ENCODE results near the gene PIK3R1.

PIK3R1 gene

DNA sequence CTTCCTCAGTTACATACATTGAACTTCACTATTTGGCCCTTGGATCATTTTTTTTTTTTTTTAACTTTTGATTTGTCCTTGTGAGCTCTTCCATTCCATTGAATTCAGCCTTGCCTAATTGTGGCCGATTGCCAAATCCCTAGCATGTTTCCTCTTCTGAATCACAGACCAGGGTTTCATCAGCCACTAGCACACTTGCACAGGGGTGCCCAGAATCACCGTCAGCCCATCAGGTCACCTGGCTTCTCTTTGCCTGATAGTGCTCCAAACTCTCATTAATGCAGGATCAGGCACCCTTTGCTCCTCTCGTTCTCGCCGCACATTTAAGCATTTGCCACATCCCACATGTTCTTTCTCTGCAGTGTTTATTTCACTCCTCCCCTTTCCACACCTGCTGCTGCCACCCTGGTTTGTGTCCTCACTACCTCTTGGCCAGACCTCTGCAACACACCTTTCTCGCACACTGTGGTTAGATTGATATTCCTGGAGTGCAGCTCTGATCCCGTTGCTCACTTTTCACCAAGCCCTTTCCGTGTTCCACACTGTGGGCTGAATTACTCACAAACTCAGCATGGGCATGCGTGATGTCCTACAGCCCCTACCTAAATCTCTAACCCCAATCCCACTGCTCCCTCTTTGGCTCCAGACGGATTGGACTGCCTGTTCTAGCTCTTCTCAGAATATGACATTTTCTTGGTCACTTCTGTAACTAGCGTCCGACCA lies 9.8 kb downstream of the PIK3R1 start:
- TF ChIP-seq, protein P1, sequence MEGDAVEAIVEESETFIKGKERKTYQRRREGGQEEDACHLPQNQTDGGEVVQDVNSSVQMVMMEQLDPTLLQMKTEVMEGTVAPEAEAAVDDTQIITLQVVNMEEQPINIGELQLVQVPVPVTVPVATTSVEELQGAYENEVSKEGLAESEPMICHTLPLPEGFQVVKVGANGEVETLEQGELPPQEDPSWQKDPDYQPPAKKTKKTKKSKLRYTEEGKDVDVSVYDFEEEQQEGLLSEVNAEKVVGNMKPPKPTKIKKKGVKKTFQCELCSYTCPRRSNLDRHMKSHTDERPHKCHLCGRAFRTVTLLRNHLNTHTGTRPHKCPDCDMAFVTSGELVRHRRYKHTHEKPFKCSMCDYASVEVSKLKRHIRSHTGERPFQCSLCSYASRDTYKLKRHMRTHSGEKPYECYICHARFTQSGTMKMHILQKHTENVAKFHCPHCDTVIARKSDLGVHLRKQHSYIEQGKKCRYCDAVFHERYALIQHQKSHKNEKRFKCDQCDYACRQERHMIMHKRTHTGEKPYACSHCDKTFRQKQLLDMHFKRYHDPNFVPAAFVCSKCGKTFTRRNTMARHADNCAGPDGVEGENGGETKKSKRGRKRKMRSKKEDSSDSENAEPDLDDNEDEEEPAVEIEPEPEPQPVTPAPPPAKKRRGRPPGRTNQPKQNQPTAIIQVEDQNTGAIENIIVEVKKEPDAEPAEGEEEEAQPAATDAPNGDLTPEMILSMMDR (IDR thresholded peaks at IDR 0.05; ENCODE audit: low read depth, low read length, missing control alignments): no peak
- H3K4me3 ChIP-seq (ENCODE audit: low read depth, low read length): no peak overlapping the region
- DNase-seq (ENCODE audit: low read depth): no peak

DNA sequence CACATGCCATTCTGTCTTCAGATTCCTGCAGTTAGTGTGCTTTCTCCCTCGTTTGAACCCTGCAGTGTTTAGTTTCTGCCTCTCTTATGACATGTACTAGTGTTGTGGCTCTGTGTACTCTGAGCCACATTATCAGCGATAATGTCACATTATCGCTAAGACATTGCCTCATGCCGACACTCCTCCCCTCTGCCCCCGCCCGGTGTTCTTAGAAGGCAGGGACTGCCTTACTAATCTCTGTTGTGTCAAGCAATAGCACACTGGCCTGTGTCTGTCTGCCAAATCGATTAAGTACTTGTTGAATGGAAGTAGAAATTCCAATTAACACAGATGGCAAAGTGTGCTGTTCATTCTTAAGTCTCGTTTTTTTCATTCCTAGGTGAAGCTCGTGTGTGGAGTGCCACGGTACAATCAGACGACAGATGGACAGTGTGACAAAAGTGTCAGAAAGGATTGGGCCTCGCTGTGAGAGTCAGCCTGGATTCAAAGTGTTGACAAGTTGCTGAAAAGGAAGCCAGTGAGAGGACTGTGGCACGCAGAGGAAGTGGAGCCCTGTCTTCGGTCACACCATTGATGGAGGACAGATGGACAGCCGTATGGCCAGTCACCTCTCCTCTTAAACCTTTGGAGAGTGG lies 10.5 kb downstream of the PIK3R1 start:
- no peak for DNase-seq (ENCODE audit: low read depth)
- TF ChIP-seq, protein P1 (IDR thresholded peaks at IDR 0.05; ENCODE audit: low read depth, low read length, missing control alignments): no peak
- H3K4me3 ChIP-seq (ENCODE audit: low read depth, low read length): no peak overlapping the region

DNA sequence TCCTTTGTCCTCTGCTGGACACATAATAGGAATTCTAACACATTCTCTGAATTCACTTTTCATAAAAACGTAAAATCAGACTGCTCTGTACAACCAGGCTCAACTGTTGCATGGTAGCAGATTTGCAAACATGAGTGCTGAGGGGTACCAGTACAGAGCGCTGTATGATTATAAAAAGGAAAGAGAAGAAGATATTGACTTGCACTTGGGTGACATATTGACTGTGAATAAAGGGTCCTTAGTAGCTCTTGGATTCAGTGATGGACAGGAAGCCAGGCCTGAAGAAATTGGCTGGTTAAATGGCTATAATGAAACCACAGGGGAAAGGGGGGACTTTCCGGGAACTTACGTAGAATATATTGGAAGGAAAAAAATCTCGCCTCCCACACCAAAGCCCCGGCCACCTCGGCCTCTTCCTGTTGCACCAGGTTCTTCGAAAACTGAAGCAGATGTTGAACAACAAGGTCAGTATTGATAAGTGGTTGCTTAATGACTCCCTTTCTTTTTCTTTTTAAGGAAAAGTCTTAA lies 11.1 kb downstream of the PIK3R1 start:
- TF ChIP-seq, protein P1 (IDR thresholded peaks at IDR 0.05; ENCODE audit: low read depth, low read length, missing control alignments): no peak
- H3K4me3 ChIP-seq (ENCODE audit: low read depth, low read length): no peak overlapping the region

DNA sequence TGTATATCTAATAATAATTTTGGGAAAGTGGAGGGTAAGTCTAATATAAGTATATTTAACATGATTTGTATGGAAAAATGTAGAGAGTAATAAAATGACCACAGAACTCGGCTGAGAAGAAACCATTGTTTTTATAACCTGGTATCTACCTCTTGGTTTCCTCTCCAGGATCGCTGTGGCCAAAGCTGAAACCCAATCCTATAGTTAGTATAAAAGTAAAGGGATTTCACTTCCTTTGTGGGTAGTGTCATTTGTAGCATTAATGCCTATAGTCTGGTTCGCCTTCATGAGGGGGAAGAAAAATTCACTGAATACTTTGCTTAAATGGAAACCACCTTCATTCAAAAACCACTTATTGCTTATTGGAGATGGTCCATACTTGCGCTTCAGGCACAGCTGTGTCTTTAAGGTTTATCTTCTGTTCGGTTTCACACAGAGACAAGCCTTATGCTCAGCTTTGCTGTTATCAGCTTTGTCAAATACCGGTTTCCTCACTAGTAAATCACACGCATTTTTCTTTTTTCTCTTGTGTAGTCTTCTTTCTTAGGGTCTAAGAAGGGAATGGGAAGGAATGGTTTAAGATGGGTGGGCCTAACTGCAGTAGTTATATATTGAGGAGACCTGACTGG lies 12.1 kb downstream of the PIK3R1 start:
- TF ChIP-seq, protein P1 (IDR thresholded peaks at IDR 0.05; ENCODE audit: low read depth, low read length, missing control alignments): no peak
- no peak overlapping the region for H3K4me3 ChIP-seq (ENCODE audit: low read depth, low read length)
- DNase-seq (ENCODE audit: low read depth): no peak

More for the DNA sequence above, 11.1 kb downstream of the PIK3R1 start:
- no peak for DNase-seq (ENCODE audit: low read depth)

DNA sequence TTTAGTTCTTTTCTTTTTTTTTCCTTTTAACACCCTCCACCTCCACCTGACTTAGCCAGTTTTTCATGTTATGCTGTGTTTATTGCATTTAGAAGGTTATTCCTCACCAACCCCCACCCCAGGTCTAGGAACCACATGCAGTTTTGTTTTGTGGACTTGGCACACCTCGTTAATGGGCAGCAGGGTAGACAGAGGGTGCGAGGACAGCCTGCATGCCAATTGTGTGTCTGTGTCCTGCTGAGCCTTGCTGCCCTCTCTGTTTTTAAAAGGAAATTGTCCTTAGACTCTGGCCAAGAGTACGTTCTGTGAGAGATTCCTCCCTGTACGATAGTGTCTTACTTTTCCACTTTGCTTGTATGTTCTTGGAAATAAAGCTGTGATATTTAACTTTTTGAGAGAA lies 13.9 kb downstream of the PIK3R1 start:
- TF ChIP-seq, protein P1 (IDR thresholded peaks at IDR 0.05; ENCODE audit: low read depth, low read length, missing control alignments): no peak
- DNase-seq (ENCODE audit: low read depth): no peak
- no peak overlapping the region for H3K4me3 ChIP-seq (ENCODE audit: low read depth, low read length)

DNA sequence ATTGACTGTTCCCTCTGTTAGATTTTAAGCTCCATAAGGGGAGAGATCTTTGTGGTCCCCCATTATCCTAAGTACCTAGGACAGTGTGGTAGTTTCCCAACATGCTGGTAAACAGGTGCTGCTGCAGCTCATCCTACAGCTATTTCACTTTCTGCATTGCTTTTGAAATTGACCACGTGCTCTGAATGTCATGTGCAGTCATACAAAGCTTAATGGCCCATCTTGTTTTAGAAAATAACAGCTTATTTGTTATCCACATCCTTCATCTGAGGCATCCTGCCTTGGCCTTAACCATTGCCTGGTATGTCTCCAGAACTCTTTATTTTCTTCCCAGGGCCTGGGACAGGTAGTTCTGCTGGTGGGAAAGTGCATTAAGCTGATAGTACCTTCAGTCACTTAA lies 14.7 kb downstream of the PIK3R1 start:
- TF ChIP-seq, protein P1 (IDR thresholded peaks at IDR 0.05; ENCODE audit: low read depth, low read length, missing control alignments): no peak
- no peak for DNase-seq (ENCODE audit: low read depth)
- H3K4me3 ChIP-seq (ENCODE audit: low read depth, low read length): no peak overlapping the region

Measured in GM12864 (cell line).